VCaP (cell line): ENCODE measurements around the gene TBC1D2B.
A peak's percentile ranks its signal among the peaks of the same experiment; 100 is the strongest.

Source experiments
- H3K27ac ChIP-seq: fragments of 450-650 bp; 2 replicates; pipeline ENCODE4 v1.5.1; 2017
- TF ChIP-seq, protein P1 (sequence below): fragments of 450-650 bp; conservative IDR thresholded peaks from 2 replicates; pipeline ENCODE4 v1.5.1; 2017; ENCODE audit warnings: mild to moderate bottlenecking, moderate library complexity

The TBC1D2B gene

DNA sequence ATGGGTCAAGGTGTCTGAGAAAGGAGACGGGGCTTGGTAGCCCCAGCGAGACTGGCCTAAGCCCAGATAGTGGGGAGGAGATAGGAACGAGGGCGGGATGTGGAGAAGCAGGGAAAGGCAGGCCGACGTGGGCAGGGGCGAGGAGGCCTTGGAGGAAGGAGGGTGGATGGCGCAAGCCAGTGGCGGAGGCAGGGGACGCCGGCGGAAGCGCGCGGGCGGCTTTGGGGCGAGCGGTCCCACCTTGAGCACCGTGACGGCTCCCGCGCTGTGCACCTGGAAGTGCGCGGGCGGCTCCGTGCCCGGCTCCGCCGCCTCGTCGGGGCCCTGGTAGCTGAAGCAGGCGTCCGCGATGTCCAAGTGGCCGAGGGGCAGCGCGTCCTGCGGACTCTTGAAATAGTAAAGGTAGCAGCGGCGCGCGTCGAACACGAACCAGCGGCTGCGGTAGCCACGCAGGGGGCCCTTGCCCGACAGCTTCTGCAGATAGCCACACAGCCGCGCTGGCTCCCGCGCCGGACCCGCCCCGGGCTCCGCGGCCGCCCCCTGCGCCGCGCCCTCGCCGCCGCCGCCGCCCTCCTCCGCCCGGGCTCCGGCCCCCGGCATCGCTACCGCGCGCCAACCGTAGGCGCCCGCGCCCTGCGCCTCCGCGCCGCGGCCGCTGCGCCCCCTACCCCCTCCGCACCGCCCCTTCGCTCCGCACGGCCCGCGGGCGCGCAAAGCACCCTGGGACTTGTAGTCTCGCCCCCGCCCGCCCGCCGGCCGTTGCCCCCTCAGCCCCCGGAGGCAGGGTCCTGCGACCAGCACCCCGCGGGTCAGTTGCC is at the start of gene TBC1D2B:
Gene TBC1D2B (minus strand): TSS at position 659 of the 818 bp plus-strand sequence. CDS start 59 bp downstream, at position 600.
- TF ChIP-seq, protein P1, sequence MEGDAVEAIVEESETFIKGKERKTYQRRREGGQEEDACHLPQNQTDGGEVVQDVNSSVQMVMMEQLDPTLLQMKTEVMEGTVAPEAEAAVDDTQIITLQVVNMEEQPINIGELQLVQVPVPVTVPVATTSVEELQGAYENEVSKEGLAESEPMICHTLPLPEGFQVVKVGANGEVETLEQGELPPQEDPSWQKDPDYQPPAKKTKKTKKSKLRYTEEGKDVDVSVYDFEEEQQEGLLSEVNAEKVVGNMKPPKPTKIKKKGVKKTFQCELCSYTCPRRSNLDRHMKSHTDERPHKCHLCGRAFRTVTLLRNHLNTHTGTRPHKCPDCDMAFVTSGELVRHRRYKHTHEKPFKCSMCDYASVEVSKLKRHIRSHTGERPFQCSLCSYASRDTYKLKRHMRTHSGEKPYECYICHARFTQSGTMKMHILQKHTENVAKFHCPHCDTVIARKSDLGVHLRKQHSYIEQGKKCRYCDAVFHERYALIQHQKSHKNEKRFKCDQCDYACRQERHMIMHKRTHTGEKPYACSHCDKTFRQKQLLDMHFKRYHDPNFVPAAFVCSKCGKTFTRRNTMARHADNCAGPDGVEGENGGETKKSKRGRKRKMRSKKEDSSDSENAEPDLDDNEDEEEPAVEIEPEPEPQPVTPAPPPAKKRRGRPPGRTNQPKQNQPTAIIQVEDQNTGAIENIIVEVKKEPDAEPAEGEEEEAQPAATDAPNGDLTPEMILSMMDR: peak; percentile 42

DNA sequence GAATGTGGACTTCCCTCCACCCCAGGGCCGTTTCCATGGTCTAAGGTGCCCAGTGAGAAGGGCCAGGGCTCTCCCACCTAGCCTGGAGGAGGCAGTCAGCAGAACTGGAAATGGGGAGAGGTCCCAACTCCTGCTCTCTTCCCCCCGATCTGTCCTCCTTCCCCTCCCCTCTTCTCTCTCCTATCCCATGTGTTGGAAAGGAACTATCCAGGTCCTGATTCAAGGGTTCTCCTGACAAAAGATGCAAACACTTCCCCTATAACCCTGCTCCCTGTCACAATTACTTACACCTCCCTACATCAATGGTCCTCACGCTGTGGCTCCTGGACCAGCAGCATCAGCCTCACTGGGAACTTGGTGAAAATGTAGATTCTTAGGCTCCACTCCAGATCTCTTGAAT is 47.8 kb upstream of the TBC1D2B start:
- H3K27ac ChIP-seq: no peak overlapping the region
- TF ChIP-seq, protein P1: no peak

More for the DNA sequence above, at the start of gene TBC1D2B:
- peak within 1 kb of the TSS; percentile 95 for H3K27ac ChIP-seq

DNA sequence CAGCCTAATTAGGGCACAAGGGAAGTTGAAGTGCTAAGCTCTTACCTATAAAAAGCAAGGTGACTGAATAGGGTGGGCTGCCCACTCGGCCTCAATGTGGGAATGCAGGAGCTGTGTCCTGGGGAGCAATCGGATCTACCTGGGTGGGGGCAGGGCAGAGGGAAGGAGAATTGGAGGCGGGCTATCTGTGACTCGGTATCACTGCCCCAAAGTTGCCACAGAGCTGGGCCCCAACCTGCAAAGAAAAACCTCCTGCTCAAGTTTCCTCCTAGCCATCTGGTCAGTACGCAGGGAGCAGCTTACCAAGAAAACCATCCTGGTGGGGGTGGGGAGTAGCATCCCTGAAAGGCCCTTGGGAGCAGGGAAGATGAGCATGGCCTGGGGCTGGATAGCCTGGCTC is 43.0 kb upstream of the TBC1D2B start:
- TF ChIP-seq, protein P1: no peak

DNA sequence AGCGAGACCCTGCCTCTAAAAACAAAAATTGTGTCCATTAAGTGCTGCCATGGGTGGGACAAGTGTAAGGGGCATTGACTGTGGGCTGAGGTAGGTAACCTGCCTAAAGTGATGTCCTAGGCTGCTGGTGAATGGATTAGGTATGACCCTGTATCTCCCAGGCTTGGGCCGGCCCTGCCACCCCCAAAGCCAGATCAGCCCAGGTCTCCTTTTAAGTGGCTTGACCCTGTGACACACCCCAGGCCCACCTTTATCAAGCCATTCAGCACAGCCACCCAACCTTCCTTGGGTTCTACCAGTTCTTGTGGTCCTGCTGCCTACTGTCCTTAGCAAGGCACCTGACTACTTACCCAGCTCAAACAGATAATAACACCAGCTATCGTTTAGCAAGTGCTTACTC is 35.0 kb upstream of the TBC1D2B start:
- H3K27ac ChIP-seq: no peak overlapping the region
- TF ChIP-seq, protein P1: no peak

More for the DNA sequence above, 43.0 kb upstream of the TBC1D2B start:
- H3K27ac ChIP-seq: no peak overlapping the region

DNA sequence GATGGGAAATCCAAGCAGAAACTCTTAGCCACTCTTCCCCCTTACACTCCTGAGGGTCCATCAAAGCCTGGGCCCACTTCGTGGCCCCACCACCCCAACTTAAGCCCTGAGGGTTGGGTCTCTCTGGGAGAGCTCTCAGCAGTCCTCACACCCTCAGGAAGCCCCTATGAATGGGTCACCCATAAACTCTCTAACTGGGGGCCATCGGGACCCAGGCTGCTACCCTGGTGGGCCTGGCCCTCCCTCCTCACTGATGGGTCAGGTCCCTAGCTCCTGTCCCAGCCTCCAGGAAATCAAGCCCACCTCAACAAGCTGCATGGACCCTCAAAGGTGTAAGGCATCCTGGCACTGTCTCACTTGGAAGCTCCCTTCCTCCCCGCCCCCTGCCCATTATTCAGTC is 34.3 kb upstream of the TBC1D2B start:
- TF ChIP-seq, protein P1: no peak
- no peak overlapping the region for H3K27ac ChIP-seq

DNA sequence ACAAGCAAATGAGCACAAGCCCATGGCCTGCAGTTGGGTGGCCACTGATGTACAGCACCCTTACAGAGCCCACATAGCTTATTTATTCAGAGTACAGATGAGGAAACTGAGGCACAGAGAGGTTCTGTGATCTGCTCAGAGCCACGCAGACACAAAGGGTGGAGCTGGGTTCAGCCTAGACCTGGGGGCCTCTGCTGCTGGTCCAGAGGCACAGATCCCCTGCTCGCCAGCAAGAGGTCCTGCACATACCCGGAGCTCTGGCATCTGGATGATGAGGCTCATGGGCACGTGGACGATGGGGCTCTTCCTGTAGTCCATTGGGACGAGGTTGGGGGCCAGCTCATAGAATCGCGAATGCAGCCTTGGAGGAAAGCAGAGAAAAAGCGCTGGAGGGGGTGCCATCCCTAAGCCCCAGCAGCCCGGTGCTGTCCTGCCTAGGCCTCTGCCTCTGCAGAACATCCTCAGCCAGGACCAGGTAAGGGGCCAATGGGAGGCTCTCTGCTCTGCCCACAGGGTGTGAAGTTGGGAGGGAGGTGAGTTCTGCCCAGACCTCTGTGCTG is 33.5 kb upstream of the TBC1D2B start:
- H3K27ac ChIP-seq: no peak overlapping the region
- TF ChIP-seq, protein P1: no peak

DNA sequence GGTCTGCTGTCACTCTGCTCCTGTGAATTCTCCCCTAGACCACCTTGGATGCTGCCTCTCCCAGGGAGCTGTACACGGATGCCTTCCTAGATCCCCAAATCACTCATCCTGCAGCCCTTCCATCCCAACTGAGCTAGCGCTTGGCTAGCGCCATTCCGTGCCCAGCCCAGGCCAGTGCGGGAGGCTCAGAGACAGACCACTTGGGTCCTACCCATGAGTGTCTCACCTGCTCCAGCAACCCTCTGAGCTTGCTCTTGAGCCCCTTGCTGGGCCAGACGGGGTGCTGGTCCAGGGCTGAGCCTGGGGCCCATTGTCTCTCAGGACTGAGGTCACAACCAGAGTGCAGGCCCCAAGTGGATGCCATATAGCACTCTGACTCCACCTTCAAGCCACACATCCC is 32.6 kb upstream of the TBC1D2B start:
- TF ChIP-seq, protein P1: no peak

More for the DNA sequence above, 32.6 kb upstream of the TBC1D2B start:
- no peak overlapping the region for H3K27ac ChIP-seq
